Endometrial microvascular endothelial cells (primary cell): ENCODE data around the gene HS3ST1. TPM values are rescaled to one million over a fixed set of nuclear protein-coding genes. Genes with fewer than 3 reads are reported as not detected.

Experiments
- in situ Hi-C: cut with HindIII; loops from 2 replicates; pipeline ENCODE4 v1.10.0; 2017; ENCODE audit warnings: low sequenced_read_pairs, low pct_unique_long_range_greater_than_20kb; ENCODE audit errors: inconsistent ontology term
- total RNA-seq: library from RNA; depleted of rRNA; stranded (reverse); fragments of >200 nt; gene quantifications from one replicate; pipeline ENCODE4 v1.2.3, GENCODE V29; 2015; ENCODE audit errors: inconsistent ontology term

Gene HS3ST1
- total RNA-seq, 1 donor from 2014 or later: 0.93 TPM

GRCh38 chr4:11436673-11437072, 8.0 kb upstream of the HS3ST1 start:
- in situ Hi-C loops: no loop called here

GRCh38 chr4:11436084-11436483, 7.4 kb upstream of the HS3ST1 start:
- in situ Hi-C loops: no loop called here

GRCh38 chr4:11435557-11435956, 6.9 kb upstream of the HS3ST1 start:
- in situ Hi-C loops: no loop called here

- in situ Hi-C loops: no loop called here
Observed at GRCh38 chr4:11431111-11431510, 2.4 kb upstream of the HS3ST1 start.

GRCh38 chr4:11430536-11430935, 1.8 kb upstream of the HS3ST1 start:
- in situ Hi-C loops: no loop called here

GRCh38 chr4:11429699-11430045, 978 bp upstream of the HS3ST1 start:
- in situ Hi-C loops: no loop called here

- in situ Hi-C loops: no loop called here
Observed at GRCh38 chr4:11428899-11429698, 405 bp upstream of the HS3ST1 start.

GRCh38 chr4:11427121-11427996, 1.3 kb downstream of the HS3ST1 start:
- in situ Hi-C loops: no loop called here

GRCh38 chr4:11426731-11427120, 2.0 kb downstream of the HS3ST1 start:
- in situ Hi-C loops: no loop called here

- in situ Hi-C loops: no loop called here
Observed at GRCh38 chr4:11426003-11426402, 2.7 kb downstream of the HS3ST1 start.

GRCh38 chr4:11424856-11425255, 3.8 kb downstream of the HS3ST1 start:
- in situ Hi-C loops: no loop called here

- in situ Hi-C loops: no loop called here
Observed at GRCh38 chr4:11424000-11424399, 4.7 kb downstream of the HS3ST1 start.

GRCh38 chr4:11423465-11423864, 5.2 kb downstream of the HS3ST1 start:
- in situ Hi-C loops: no loop called here

- in situ Hi-C loops: no loop called here
Observed at GRCh38 chr4:11421116-11421515, 7.6 kb downstream of the HS3ST1 start.

- in situ Hi-C loops: no loop called here
Observed at GRCh38 chr4:11420327-11420726, 8.4 kb downstream of the HS3ST1 start.

- in situ Hi-C loops: no loop called here
Observed at GRCh38 chr4:11418610-11419009, 10.1 kb downstream of the HS3ST1 start.

GRCh38 chr4:11416767-11417113, 12.0 kb downstream of the HS3ST1 start:
- in situ Hi-C loops: no loop called here

- in situ Hi-C loops: no loop called here
Observed at GRCh38 chr4:11416071-11416766, 12.5 kb downstream of the HS3ST1 start.

GRCh38 chr4:11415409-11416070, 13.2 kb downstream of the HS3ST1 start:
- in situ Hi-C loops: no loop called here
